Measurements from ENCODE around the gene CFAP46. TPM values are rescaled to one million over a fixed set of nuclear protein-coding genes. Genes with fewer than 3 reads are reported as not detected.

Gene CFAP46
- polyA plus RNA-seq, 1 of the 3 experiments (the other 2 are of a cell fraction), result 3.9 TPM

GRCh38 chr10:132817701-132818211 is 124.6 kb downstream of the CFAP46 start (continued):
- TF ChIP-seq EP300 (IDR thresholded peaks at IDR 0.05; ENCODE audit: borderline replicate concordance in 1 of 2, low read depth in 1 of 2, low read length in 1 of 2) (no peak), TAF1 (IDR thresholded peaks at IDR 0.05; ENCODE audit: borderline replicate concordance, low read depth, low read length) (no peak), JUND (IDR thresholded peaks at IDR 0.05) (no peak), ZBTB33 (IDR thresholded peaks at IDR 0.05; ENCODE audit: borderline replicate concordance, low read depth) (no peak), TCF12 (IDR thresholded peaks at IDR 0.05) (no peak), GABPA (IDR thresholded peaks at IDR 0.05; ENCODE audit: low read depth) (no peak), USF1 (IDR thresholded peaks at IDR 0.05; ENCODE audit: borderline replicate concordance, low read depth) (no peak)

- no peak overlapping the region for H3K27ac ChIP-seq (ENCODE audit: low read depth in 2 of 2, low read length in 1 of 2)
- H3K27me3 ChIP-seq (ENCODE audit: insufficient read depth), result peaks cover 13% of the 10 kb centered on the region; the same call in 1 of the 2 replicates
- H4K20me1 ChIP-seq (ENCODE audit: insufficient read depth), result no peaks in the 10 kb centered on the region
- no peak overlapping the region for H3K9ac ChIP-seq
- H3K4me1 ChIP-seq (ENCODE audit: control insufficient read depth in 1 of 2, insufficient read depth in 2 of 2, low read depth in 1 of 2, low read length in 1 of 2), result no peaks in the 10 kb centered on the region
- no peaks in the 10 kb centered on the region for H3K9me3 ChIP-seq
- DNase-seq, result no peak
- no peak for TF ChIP-seq MAX (IDR thresholded peaks at IDR 0.05; ENCODE audit: low read depth)
- TF ChIP-seq MXI1 (IDR thresholded peaks at IDR 0.05; ENCODE audit: low read depth, low read length), result no peak
- TF ChIP-seq ELF1 (IDR thresholded peaks at IDR 0.05), result no peak
- no peak for TF ChIP-seq MEF2A (IDR thresholded peaks at IDR 0.05; ENCODE audit: borderline replicate concordance, low read depth)
- no peak for TF ChIP-seq IRF3 (IDR thresholded peaks at IDR 0.05; ENCODE audit: low read depth, low read length)
- no peak for TF ChIP-seq FOXJ3 (CRISPR knock-in tag; IDR thresholded peaks at IDR 0.05)
- no peak for TF ChIP-seq NFIC (IDR thresholded peaks at IDR 0.05; ENCODE audit: borderline replicate concordance)
- H3F3A ChIP-seq (replicated peaks; ENCODE audit: insufficient read depth), result no peaks in the 10 kb centered on the region
- H3K36me3 ChIP-seq (replicated peaks in 1 of 2; ENCODE audit: control insufficient read depth in 1 of 2, insufficient read depth in 2 of 2, low read length in 1 of 2), result no peaks in the 10 kb centered on the region
- POLR2A ChIA-PET, result no interaction called here
- no peaks in the 10 kb centered on the region for H3K9me2 ChIP-seq
- H2AFZ ChIP-seq (ENCODE audit: low read depth), result no peak overlapping the region
- no peaks in the 10 kb centered on the region for H3K79me2 ChIP-seq (ENCODE audit: insufficient read depth)
- WGBS (ENCODE audit: low lambda C conversion rate), result 49% methylated on average over 12 of the region's 12 CpGs
- H3K4me2 ChIP-seq, result no peak overlapping the region
- CTCF ChIA-PET, result no interaction called here
- no peak overlapping the region for H3K4me3 ChIP-seq (ENCODE audit: low read depth in 2 of 2, low read length in 1 of 2)
Measured at GRCh38 chr10:132816718-132817117, 125.7 kb downstream of the CFAP46 start.
